ENCODE results near the gene CHD9. TPM values are rescaled to one million over a fixed set of nuclear protein-coding genes. Genes with fewer than 3 reads are reported as not detected.

The CHD9 gene
- total RNA-seq, 1 experiment from 2014 or later: 18.9 TPM

GRCh38 chr16:53304334-53304733, 249.5 kb downstream of the CHD9 start:
- DNase-seq (ENCODE audit: low read depth, low spot score): no peak
- BruUV-seq (replicated peaks): no TSS peak
- ChIA-PET POLR2A (no interaction called here), RAD21 (ENCODE audit: low non-redundant PET in 1 of 2, low total read pairs in 2 of 2, uncharacterized antibody in 2 of 2, unreplicated experiment in 2 of 2) (no interaction called here), CTCF (no interaction called here)
- Histone ChIP-seq H3K9me3 (ENCODE audit: control insufficient read depth in 1 of 2, insufficient read depth in 1 of 2, low read depth in 1 of 2, low read length in 2 of 2) (no peaks in the 10 kb centered on the region), H3K27me3 (ENCODE audit: insufficient read depth, low read length) (no peaks in the 10 kb centered on the region), H2AFZ (ENCODE audit: low read depth, low read length, poor library complexity, severe bottlenecking) (no peak overlapping the region), H3K27ac (ENCODE audit: low read depth, low read length) (no peak overlapping the region), H3K9me2 (ENCODE audit: insufficient read depth) (no peaks in the 10 kb centered on the region), H3K4me1 (ENCODE audit: control insufficient read depth in 1 of 2, insufficient read depth in 2 of 2, low read length in 2 of 2) (no peaks in the 10 kb centered on the region), H3K9ac (ENCODE audit: low read length) (no peak overlapping the region), H3K4me2 (ENCODE audit: low read length) (no peak overlapping the region), H3K4me3 (replicated peaks in 1 of 2; ENCODE audit: low read depth in 1 of 2, low read length in 2 of 2) (no peak overlapping the region), H3K36me3 (ENCODE audit: control insufficient read depth in 1 of 2, insufficient read depth in 2 of 2, low read length in 2 of 2) (no peaks in the 10 kb centered on the region; a peak in 1 of 4 replicates), H4K20me1 (ENCODE audit: insufficient read depth) (no peaks in the 10 kb centered on the region), H3K79me2 (ENCODE audit: insufficient read depth, low read length) (no peaks in the 10 kb centered on the region)
- no peak for ATAC-seq
- no peak for TF ChIP-seq EGR1 (IDR thresholded peaks at IDR 0.05; ENCODE audit: low read depth)
- no peak for TF ChIP-seq ZNF274 (IDR thresholded peaks at IDR 0.05; ENCODE audit: low read depth, low read length)
- TF ChIP-seq, protein P1, sequence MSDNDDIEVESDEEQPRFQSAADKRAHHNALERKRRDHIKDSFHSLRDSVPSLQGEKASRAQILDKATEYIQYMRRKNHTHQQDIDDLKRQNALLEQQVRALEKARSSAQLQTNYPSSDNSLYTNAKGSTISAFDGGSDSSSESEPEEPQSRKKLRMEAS (IDR thresholded peaks at IDR 0.05): no peak
- intact Hi-C loops (cut with micrococcal nuclease): no loop called here

GRCh38 chr16:53305743-53306142, 251.0 kb downstream of the CHD9 start:
- intact Hi-C loops (cut with micrococcal nuclease): no loop called here
- no peak overlapping the region for H3K9ac ChIP-seq (ENCODE audit: low read length)
- no peak for DNase-seq (ENCODE audit: low read depth, low spot score)
- ChIA-PET POLR2A (no interaction called here), RAD21 (ENCODE audit: low non-redundant PET in 1 of 2, low total read pairs in 2 of 2, uncharacterized antibody in 2 of 2, unreplicated experiment in 2 of 2) (no interaction called here), CTCF (no interaction called here)
- TF ChIP-seq ZNF274 (IDR thresholded peaks at IDR 0.05; ENCODE audit: low read depth, low read length): no peak
- TF ChIP-seq SP1 (IDR thresholded peaks at IDR 0.05; ENCODE audit: low read depth): no peak
- no peak for TF ChIP-seq EZH2phosphoT487 (IDR thresholded peaks at IDR 0.05; ENCODE audit: borderline replicate concordance)
- no peaks in the 10 kb centered on the region for H3K9me2 ChIP-seq (ENCODE audit: insufficient read depth)
- no TSS peak for BruUV-seq (replicated peaks)
- H3K4me1 ChIP-seq (ENCODE audit: control insufficient read depth in 1 of 2, insufficient read depth in 2 of 2, low read length in 2 of 2): no peaks in the 10 kb centered on the region
- H2AFZ ChIP-seq (ENCODE audit: low read depth, low read length, poor library complexity, severe bottlenecking): no peak overlapping the region
- no peaks in the 10 kb centered on the region for H3K79me2 ChIP-seq (ENCODE audit: insufficient read depth, low read length)
- no peak overlapping the region for H3K4me3 ChIP-seq (replicated peaks in 1 of 2; ENCODE audit: low read depth in 1 of 2, low read length in 2 of 2)
- H3K9me3 ChIP-seq (ENCODE audit: control insufficient read depth in 1 of 2, insufficient read depth in 1 of 2, low read depth in 1 of 2, low read length in 2 of 2): no peaks in the 10 kb centered on the region
- H3K27me3 ChIP-seq (ENCODE audit: insufficient read depth, low read length): no peaks in the 10 kb centered on the region
- ATAC-seq: no peak
- H3K27ac ChIP-seq (ENCODE audit: low read depth, low read length): no peak overlapping the region
- H3K4me2 ChIP-seq (ENCODE audit: low read length): no peak overlapping the region
- H4K20me1 ChIP-seq (ENCODE audit: insufficient read depth): no peaks in the 10 kb centered on the region
- no peaks in the 10 kb centered on the region; a peak in 1 of 4 replicates for H3K36me3 ChIP-seq (ENCODE audit: control insufficient read depth in 1 of 2, insufficient read depth in 2 of 2, low read length in 2 of 2)

Data from HCT116 (cell line).